Measurements from ENCODE around the gene POLR3B. TPM values are rescaled to one million over a fixed set of nuclear protein-coding genes. Genes with fewer than 3 reads are reported as not detected.

POLR3B gene
- total and polyA plus RNA-seq, 2 experiments from 2014 or later, result 4.0 to 14.6 TPM

- Histone ChIP-seq H3K9me2 (ENCODE audit: insufficient read depth) (no peaks in the 10 kb centered on the region), H3K27ac (ENCODE audit: low read depth) (no peak overlapping the region), H4K20me1 (replicated peaks; ENCODE audit: insufficient read depth) (no peaks in the 10 kb centered on the region), H3K79me2 (replicated peaks; ENCODE audit: insufficient read depth) (no peaks in the 10 kb centered on the region), H3K4me3 (no peak overlapping the region), H2AFZ (no peak overlapping the region), H3K27me3 (ENCODE audit: insufficient read depth) (no peaks in the 10 kb centered on the region), H3K4me2 (no peak overlapping the region), H3K4me1 (ENCODE audit: insufficient read depth) (no peaks in the 10 kb centered on the region), H3K36me3 (ENCODE audit: insufficient read depth) (peaks cover 8% of the 10 kb centered on the region; the same call in 1 of the 2 replicates), H3F3A (replicated peaks; ENCODE audit: low read depth) (no peaks in the 10 kb centered on the region)
- TF ChIP-seq CREB1 (CRISPR knock-in tag; IDR thresholded peaks at IDR 0.05; ENCODE audit: low read depth) (no peak), ZNF114 (CRISPR knock-in tag; IDR thresholded peaks at IDR 0.05) (no peak), ZNF462 (CRISPR knock-in tag; IDR thresholded peaks at IDR 0.05) (no peak), ZNF331 (CRISPR knock-in tag; IDR thresholded peaks at IDR 0.05; ENCODE audit: low read depth) (no peak), REST (IDR thresholded peaks at IDR 0.05; ENCODE audit: unreplicated experiment) (no peak), EZH2phosphoT487 (IDR thresholded peaks at IDR 0.05; ENCODE audit: unreplicated experiment) (no peak), POLR2AphosphoS5 (IDR thresholded peaks at IDR 0.05; ENCODE audit: low read depth) (no peak), EZH2 (IDR thresholded peaks at IDR 0.05; ENCODE audit: low read depth, unreplicated experiment) (no peak), CTCF (conservative IDR thresholded peaks at IDR 0.05; ENCODE audit: low read depth in 2 of 2) (no peak), JUNB (IDR thresholded peaks at IDR 0.05; ENCODE audit: unreplicated experiment) (no peak), STAT1 (IDR thresholded peaks at IDR 0.05; ENCODE audit: unreplicated experiment) (no peak), ETS1 (IDR thresholded peaks at IDR 0.05) (no peak)
- no peak for DNase-seq (ENCODE audit: low spot score)
- no peaks in the 10 kb centered on the region for H3K4me1 Mint-ChIP-seq
- peaks cover 2% of the 10 kb centered on the region for H3K27me3 Mint-ChIP-seq (ENCODE audit: insufficient read depth, low read depth, poor library complexity)
- H3K36me3 Mint-ChIP-seq (ENCODE audit: low read depth), result peaks cover 21% of the 10 kb centered on the region
- H3K27ac Mint-ChIP-seq, result no peak overlapping the region
- no peaks in the 10 kb centered on the region for H3K9me3 Mint-ChIP-seq
- H3K4me3 Mint-ChIP-seq, result no peak overlapping the region
- no peak for ATAC-seq
Measured at GRCh38 chr12:106369624-106370346, 12.2 kb downstream of the POLR3B start.

Data from GM23338 (cell line).